Activated effector memory CD4-positive, alpha-beta T cell treated with Interleukin-2 at 50 U/mL for 16 hours (primary cell): ENCODE measurements around the gene CEBPG.
A peak's percentile ranks its signal among the peaks of the same experiment; 100 is the strongest.

Source experiments
- DNase-seq: peaks from one replicate; pipeline ENCODE4 v3.0.0-alpha.2; 2020

Gene CEBPG

DNA sequence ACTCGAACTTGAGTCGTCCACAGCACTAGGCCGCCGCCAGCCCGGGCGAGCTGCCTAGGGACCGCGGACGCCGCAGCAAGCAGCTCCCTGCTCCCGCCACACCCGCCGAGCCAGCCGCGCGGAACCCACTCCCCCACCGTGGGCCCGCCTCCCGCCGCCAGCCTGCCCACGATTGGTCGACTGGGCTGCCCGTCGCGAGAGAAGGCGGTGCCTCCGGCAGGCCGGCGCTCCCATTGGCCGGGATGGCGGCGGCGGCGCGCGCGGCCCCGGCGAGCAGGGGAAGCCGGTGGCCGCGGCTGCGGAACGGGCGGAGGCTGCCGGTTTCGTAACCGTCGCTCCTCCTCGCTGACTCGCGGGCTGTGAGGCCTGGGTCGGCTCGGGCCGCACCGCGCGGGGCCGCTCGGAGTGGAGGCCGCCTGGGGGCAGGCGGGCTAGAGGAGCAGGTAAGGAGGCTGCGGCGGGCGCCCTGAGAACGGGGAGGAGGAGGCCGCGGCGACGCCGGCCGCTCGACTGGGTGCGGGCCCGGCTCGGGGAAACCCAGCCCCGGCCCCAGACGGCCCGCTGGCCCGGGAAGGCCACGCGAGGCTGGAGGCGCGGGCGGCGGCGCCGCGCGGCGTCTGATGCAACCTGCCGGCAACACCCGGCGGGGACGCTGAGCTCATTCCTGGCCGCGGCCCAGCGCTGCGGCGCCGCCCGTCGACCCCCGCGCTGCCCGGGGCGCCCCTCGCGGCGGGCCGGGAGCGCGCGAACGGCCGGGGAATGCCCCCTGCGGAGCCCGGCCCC, at the start of gene CEBPG:
Gene CEBPG (plus strand): TSS at position 257 of the 783 bp plus-strand sequence. CDS start 5,531 bp downstream, outside the sequence.
- DNase-seq, result peak; percentile 94

DNA sequence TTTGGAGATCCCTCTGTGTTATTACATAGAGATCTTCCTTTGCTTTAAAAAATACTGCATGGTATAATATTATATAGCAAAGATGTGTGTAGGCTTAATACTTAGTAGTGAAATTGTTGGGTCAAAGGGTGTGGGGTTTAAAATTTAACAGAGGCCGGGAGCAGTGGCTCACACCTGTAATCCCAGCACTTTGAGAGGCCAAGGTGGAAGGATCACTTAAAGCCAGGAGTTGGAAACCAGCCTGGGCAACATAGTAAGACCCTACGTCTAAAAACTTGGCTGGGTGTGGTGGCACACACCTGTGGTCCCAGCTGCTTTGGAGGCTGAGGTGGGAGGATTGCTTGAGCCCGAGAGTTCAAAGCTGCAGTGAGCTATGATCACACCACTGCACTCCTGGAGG, 48.9 kb upstream of the CEBPG start:
- DNase-seq, result no peak

DNA sequence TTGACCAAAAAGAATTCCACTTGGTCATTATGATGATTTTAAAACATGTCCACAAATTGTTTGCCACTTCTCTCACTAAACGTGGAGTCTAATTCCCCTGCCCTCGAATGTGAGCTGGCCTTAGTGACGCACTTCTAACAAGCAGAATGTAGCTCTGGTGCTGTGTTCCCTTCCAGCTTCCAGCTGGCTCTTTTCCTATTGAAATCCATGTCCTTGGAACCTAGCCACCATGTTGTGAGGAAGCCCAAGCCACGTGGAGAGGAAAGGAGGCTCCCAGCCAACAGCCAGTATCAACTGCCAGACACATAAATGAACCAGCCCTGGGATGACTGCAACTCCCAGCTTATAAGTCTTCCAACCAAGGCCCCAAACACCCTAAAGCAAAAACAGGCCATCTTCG, 47.6 kb upstream of the CEBPG start:
- no peak for DNase-seq

DNA sequence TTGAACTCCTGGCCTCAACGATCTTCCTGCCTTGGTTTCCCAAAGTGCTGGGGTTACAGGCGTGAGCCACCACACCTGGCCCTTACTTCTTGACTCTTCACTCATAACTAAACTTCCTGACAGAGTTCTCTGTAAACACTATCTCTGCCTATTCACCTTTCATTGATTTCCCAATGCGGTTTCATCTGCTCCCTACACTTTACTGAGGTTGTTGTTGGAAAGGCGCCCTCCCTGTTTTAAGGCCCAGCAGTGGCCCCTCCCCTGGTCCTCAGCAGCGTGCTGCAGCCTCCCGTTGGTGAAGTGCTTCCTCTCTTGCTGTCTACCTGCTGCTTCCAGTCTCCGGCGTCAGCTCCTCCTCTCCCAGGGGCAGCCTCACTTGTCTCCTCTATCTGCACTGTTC, 44.4 kb upstream of the CEBPG start:
- DNase-seq, result no peak

DNA sequence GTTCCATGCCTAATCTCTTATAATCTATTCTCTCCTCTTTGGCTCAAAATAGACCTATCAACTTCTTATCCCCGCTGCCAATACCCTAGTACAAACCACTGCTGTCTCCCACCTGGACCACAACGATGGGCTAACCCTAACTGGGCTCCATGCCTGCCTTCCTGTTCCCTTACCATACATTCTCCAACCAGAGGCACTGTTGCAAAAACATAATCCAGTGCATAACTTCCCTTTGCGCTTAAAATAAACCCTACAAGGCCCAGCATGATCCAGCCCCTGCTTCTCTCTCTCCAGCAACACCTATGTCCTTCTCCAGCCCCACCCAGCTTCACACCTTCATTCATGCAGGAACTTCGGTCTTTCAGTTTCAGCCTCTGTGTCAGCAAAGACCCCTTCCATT, 43.8 kb upstream of the CEBPG start:
- DNase-seq, result no peak

DNA sequence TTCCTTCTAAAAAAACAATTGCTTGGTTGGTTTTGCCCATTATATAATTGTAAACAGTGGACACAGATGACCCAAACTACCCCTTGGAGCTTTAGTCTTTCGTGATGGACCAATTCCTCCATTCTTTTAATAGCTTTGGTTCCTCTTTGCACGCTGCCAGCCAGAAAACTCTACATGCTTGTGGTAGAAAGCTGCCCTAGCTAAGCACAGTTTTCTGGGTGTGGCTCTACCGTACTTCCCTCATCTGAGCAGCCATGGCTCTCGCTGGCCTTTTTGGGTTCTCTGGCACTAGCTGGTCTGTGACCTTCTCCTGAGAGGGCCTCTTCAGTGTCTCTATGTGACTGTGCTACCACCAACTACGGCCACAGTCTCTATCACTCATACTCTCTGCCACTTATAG, 41.3 kb upstream of the CEBPG start:
- no peak for DNase-seq

DNA sequence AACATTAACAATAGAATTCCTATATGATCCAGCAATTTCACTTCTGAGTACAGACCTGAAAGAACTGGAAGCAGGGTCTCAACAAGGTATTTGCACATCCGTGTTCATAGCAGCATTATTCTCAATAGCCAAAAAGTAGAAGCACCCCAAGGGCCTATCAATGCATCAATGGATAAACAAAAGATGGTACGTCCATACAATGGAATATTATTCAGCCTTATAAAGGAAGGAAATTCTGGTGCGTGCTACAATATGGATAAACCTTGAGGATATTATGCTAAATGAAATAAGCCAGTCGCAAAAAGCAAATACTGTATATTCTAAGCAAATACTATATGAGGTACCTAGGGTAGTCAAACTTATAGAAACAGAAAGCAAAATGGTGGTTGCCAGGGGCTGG, 40.4 kb upstream of the CEBPG start:
- DNase-seq, result no peak

DNA sequence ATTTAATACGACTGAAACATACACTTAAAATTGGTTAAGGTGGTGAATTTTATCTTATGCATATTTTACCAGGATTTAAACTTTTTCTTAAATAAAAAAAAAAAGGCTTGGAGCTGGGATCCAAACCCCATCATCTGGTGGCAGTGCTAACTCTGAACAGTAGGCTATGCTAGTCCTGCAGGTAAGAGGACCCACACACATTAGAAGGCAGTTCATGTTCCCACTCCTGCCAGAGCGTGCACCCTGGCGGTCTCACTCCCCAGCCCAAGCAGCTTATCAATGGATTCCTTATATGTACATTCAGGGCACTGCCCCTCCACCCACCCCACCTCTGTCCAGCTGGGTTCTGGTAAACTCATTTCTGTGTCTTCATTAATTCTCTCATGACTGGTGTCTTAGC, 39.9 kb upstream of the CEBPG start:
- no peak for DNase-seq

DNA sequence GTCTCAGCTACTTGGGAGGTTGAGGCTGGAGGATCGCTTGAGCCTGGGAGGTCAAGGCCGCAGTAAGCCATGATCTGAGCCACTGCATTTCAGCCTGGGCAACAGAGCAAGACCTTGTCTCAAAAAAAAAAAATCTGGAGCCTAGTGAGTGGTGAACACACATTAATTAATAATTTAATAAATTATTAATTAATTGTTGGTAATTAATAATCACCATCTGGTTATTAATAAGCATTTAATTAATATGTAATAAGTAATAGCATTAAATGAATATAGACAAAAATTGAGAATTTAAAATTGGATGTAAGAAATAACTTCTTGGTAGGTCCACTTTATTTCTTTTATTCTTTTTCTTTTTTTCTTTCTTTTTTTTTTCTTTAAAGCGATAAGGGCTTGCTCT, 39.2 kb upstream of the CEBPG start:
- DNase-seq, result no peak

DNA sequence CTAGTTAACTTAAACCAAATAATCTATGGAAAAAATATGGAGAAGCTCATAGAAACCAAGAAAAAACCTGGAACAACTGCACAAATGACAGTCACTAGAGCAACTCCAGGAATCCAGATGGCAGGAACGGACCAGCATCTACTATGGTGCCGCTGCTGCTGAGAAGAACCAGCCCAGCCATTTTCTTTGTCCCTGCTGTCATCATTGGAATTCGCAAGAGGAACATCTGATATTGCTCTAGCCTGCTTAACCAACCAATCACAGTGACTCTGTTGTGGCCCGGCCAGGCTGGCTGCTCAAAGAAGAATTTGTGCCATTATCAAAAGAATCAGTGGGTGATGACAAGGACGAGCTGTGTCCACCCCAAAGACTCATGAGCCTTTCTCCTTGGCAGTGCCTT, 38.1 kb upstream of the CEBPG start:
- DNase-seq, result no peak

DNA sequence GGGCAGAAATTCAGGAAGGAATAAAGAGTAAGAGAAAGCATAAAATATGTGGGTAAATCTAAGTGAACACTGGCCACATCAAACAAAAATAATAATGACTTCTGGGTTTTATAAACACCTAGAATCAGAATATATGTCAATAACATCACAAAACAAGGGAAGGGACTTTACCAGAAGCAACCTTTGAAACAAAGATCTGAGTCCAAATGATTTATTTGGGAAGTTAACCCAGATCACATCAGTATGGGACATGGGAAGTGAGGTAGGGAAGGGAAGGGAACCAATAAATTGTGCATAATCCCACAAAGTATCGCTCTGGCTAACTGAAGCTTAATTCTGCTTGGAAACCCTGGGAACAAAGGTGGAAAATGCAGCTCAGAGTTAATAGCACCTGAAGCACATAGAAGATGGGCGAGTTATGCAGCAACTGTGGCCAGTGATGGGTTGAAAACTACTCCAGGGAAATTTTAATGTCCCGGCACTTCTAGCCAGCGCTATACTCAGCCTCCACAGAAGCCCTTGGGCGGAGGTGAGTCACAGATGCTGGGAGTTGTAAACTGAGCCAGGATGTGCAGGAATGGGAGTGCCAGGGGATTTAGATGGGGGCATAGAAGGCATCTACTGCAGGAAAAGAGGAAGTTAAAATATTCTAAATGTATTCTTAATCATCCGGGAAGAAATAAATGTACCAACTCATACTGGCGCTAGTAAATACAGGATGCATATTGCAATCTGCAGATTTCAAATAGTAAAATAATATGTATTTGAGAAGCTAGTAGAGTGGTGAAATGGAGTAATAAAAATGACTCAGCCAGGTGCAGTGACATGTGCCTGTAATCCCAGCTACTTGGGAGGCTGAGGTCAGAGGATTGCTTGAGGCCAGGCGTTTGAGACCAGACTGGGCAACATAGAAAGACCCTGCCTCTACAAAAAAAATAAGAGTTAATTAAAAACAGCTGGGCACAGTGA, 34.2 kb upstream of the CEBPG start:
- no peak for DNase-seq

DNA sequence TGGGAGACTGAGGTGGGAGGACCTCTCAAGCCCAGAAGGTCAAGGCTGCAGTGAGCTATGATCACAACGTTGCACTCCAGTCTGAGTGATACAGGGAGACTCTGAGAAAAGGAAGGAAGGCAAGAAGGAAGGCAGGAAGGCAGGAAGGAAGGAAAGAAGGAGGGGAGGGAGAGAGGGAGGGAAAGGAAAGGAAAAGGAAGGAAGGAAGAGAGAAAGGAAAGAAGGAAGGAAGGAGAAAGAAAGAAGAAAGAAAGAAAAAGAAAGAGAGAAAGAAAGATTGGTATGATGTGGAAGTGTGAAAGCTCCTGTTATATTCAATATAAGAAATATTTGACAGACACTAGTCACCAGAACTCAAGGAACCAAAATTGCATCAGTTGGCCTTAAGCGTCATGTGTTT, 32.5 kb upstream of the CEBPG start:
- no peak for DNase-seq

DNA sequence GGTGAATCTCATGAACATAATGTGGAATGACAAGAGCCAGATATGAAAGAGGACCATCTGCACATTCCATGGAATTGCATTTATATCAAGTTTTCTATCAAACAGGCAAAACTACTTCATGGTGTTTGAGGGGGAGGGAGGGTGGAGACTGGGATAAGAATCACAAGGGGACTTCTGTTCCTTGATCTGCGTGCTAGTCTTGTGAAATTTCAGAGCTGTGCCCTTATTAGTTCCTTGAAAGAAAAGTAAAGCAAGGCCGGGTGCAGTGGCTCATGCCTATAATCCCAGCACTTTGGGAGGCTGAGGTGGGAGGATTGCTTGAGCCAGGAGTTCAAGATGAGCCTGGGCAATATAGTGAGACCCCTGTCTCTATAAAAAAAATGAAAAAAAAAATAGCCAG, 30.2 kb upstream of the CEBPG start:
- DNase-seq, result no peak

DNA sequence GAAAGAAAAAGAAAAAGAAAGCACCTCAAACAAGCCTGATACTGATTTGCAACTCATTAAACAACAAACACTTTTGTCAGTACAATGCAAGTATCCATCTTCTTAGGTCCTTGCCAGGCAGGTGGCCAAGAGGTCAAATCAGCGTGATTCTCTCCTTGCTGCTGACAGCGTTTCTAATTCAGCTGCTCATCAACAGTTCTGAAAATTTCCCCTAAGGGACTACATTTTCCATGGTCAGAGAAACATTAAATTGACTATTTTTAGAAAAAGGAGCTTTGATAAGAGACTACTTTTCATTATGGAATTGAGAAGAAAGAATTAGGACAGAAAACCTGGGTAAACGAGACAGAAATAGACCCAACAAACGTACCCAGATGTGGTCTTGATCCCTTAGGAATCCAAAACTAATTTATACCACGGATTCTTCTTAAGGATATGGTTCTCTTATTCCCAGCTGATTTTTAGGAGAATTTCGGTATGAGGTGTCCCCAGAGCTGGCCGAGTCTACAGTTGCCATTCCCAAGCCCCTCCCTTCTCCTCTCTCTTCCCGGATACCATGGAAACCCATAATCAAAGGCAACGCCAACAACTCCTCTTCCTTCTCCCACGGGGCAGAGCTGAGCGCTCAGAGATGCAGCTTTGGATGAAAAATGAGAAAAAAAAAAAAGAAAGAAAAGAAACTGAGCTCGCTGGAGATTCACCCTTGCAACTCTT, 29.5 kb upstream of the CEBPG start:
- no peak for DNase-seq

DNA sequence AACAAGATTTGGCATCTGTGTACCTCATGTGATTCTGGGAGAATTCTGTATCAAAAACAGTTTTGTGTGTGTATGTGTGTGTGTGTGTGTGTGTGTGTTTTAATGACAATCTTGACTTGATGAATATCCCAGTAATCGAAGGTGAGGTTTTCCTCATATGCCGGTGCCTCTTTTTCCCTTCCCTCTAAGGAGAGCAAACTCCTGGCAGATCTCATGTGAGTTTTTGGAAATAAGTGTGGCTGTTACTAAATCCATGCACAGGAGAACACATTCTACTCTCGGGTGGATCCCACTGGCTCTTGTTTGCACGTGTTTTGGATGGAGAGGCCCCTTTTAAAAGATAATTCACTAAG, 29.0 kb upstream of the CEBPG start:
- DNase-seq, result no peak

DNA sequence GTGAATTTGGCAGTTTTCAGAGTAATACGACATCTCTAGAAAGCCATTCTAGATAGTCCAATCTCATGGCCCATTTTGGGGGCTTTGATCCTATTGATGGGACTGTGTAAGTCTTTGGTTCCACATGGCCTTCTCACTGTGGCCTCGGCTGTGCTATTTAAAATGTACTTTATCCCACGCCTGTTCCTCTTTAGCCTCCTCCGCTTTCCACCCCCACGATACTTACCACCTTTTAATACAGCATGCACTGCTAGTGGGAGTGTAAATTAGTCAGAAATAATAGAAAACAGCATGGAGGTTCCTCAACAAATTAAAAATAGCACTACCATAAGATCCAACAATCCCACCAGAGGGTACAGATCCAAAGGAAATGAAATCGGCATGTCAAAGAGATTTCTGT, 28.3 kb upstream of the CEBPG start:
- DNase-seq, result no peak

DNA sequence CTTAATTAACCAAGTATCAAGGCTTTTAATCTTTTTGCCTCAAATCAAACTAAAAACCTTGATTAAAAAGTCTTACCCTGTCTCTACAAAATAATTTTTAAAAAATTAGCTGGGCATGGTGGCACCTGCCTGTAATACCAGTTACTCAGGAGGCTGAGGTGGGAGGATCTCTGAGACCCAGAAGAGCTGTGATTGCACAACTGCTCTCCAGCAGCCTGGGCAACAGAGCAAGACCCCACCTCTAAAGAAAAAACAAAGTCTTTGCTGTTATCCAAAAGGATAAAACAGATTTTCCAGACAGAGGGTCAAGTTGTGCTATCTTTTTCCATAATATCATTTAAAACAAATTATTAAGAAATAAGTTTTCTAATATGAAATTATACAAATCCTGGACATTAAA, 26.8 kb upstream of the CEBPG start:
- DNase-seq, result no peak

DNA sequence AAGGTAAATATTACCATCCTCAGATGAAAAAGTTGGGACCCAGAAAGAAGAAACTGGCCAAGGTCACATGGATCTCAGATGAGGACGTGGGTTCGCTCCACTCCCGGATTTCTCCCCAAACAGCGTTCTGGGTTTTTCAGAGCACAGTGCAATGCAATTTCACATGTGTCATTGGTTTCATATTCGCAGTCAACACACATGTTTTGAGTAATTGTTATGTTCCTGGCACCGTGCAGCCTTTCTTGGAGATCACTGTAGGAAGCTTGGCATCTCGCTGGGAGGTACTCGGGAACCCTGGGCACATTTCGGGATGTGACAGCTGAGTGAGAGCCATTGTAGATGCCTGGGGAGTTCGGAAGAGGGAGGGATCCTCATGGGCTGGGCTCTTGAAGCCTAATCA, 26.2 kb upstream of the CEBPG start:
- no peak for DNase-seq

DNA sequence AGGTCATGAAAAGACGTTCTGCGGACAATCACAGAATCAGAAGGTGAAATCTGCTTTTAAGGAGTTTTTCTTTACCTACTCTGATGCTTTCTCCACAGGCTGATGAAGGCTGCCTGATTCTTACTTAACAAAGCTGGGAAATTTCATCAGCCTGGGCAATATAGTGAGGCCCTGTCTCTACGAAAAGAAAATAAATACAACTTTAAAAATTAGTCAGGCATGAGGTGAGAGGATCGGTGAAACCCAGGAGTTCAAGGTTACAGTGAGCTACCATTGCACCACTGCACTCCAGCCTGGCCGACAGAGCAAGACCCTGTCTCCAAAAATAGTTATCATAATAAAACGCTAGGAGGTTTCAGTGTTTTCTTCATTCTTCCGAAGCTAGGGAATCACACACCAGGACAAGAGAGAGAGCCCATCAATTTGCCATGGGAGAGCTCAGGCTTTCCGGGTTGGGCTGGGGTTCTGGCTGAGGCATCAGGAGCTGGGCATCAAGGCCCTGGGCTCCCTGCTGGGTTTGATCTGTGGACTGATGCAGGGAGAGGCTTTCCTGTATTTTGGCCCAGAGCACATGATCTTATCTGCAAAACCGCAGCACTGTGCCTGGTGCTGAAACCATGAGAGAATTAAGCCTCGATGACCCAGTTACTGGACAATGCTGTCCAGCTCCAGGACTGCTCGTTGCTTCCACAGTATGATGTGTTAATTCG, 25.1 kb upstream of the CEBPG start:
- no peak for DNase-seq

DNA sequence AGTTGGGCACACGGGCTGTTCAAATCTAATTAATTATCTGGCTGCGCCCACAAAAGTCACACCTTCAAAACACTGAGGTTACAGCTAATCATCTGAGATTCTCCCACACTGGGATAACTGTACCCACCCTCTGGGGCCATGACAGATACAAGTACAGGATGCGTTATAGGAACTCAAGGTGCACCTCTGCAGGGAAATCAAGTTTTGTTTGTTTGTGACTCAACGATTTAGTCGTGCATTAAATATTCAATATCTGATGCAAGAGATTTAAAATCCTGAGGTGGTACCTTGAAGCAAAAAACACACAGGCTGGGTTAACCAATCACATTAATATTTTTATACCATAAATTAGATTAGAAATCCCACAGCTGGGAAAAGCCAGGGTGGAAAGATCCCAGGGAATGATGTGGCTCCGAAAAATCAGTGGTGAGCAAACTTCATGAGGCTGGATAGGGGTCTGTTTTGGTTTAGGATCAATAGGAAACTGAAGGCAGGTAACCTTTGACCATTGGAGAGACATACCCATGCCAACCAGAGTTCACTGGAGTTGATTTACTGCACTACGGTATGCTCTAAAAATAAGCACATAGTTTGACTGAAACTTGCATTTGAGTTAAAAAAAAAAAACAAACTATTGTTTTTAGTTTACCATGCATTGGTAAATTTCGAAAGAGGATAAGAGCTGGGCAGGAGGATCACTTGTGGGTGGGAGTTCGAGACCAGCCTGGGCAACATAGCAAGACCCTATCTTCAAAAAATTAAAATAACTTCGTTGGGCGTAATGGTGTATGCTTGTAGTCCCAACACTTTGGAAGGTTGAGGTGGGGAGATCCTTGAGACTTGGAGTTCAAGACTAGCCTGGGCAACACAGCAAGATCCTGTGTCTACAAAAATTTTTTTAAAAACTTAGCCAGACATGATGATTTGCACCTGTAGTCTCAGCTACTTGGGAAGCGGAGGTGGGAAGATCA, 23.9 kb upstream of the CEBPG start:
- no peak for DNase-seq

DNA sequence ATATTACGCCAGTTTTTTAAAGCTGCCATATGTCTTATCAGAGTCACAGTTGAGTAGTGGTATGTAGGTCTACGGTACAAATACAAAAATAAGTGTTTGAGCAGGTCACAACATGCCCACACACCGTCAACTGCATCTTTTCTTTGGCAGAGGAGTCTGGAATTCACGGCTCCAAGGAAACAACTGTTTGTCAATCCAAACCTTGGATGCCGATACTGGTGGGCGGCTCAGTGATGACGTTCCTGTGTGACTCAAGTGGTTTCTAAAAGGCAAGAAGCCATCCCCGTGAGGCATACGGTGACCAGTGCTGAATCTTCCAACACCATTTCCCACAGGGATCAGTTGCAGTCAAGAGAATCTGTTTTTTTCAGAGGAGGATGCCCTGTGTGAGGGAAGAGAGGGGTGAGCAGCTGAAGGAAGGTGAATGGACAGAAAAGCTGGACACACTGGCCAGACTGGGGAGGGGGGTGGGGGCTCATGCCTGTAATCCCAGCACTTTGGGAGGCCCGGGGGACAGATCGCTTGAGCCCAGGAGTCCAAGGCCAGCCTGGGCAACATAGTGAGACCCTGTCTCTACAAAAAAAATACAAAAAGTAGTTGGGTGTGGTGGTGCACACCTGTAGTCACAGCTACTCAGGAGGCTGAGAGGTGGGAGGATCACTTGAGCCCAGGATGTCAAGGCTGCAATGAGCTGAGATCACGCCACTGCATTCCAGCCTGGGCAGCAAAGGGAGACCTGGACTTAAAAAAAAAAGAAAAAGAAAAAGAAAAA, 22.8 kb upstream of the CEBPG start:
- no peak for DNase-seq
